Astrocyte (in vitro differentiated cells and primary cell): Measurements from ENCODE around the gene PEAR1.

Experiments used
- EZH2 ChIP-seq: IDR thresholded peaks from 2 replicates; pipeline ENCODE4 v1.6.1; 2012; ENCODE audit warnings: mild to moderate bottlenecking, low read length, inconsistent platforms; ENCODE audit not compliant: insufficient read depth
- TF ChIP-seq, protein P1 (sequence below): IDR thresholded peaks from 2 replicates; pipeline ENCODE4 v1.5.1; 2011; ENCODE audit warnings: low read depth, mild to moderate bottlenecking, inconsistent platforms, low read length, moderate library complexity; ENCODE audit not compliant: insufficient read depth

DNA sequence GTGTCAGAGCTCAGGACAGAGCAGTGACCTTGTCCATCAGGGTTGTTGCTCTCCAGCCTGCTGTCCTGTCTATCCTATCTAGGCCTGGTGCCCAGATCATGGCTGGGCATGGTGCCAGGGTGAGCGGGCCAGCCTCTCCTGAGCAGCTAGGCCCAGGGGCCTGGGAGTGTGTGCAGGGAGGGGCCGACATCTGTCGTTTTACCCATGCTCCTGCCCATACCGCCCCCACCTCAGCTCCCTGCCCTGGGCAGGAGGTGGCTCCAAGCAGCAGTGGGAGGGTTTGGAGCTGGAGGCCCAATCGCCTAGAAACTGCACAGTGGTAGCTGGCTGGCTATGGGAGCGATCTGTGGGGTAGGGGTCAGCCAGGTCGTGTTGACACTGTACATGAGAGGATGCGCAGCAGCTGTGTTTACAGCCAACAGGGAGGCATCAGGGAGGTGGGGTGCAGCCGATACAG lies 41.1 kb upstream of the PEAR1 start:
- TF ChIP-seq, protein P1, sequence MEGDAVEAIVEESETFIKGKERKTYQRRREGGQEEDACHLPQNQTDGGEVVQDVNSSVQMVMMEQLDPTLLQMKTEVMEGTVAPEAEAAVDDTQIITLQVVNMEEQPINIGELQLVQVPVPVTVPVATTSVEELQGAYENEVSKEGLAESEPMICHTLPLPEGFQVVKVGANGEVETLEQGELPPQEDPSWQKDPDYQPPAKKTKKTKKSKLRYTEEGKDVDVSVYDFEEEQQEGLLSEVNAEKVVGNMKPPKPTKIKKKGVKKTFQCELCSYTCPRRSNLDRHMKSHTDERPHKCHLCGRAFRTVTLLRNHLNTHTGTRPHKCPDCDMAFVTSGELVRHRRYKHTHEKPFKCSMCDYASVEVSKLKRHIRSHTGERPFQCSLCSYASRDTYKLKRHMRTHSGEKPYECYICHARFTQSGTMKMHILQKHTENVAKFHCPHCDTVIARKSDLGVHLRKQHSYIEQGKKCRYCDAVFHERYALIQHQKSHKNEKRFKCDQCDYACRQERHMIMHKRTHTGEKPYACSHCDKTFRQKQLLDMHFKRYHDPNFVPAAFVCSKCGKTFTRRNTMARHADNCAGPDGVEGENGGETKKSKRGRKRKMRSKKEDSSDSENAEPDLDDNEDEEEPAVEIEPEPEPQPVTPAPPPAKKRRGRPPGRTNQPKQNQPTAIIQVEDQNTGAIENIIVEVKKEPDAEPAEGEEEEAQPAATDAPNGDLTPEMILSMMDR = no peak
- no peak for TF ChIP-seq EZH2
